Breast epithelium (tissue), 4 donors: ENCODE data around the gene PTPN2. TPM values are rescaled to one million over a fixed set of nuclear protein-coding genes. Genes with fewer than 3 reads are reported as not detected.

ENCODE experiments used
- DNase-seq, 2 donors: peaks; one replicate each; pipeline ENCODE4 v3.0.0-alpha.2; 2019; ENCODE audit warnings: low spot score in 2 of 2
- H3K27ac ChIP-seq, 2 donors: fragments of 200-600 bp; sonication (generic) in 1 of 2; one replicate each; pipeline ENCODE4 v1.5.1; 2016 to 2019; ENCODE audit warnings: mild to moderate bottlenecking in 1 of 2
- H3K27me3 ChIP-seq, 2 donors: fragments of 200-600 bp; sonication (generic) in 1 of 2; one replicate each; pipeline versions ENCODE4 v1.5.1 to v1.6.0; 2017 to 2019; ENCODE audit warnings: control low read depth in 1 of 2, mild to moderate bottlenecking in 1 of 2
- H3K36me3 ChIP-seq: fragments of 200-600 bp; one replicate; pipeline ENCODE4 v1.5.1; 2019
- H3K4me1 ChIP-seq, 2 donors: fragments of 200-600 bp; sonication (generic); one replicate each; pipeline ENCODE4 v1.5.1; 2016 to 2019; ENCODE audit warnings: control low read depth in 1 of 2
- H3K4me3 ChIP-seq, 3 donors: fragments of 200-600 bp; sonication (generic); 1 replicate in 2 of 3; 2 replicates in 1 of 3; pipeline ENCODE4 v1.5.1; 2016 to 2019; ENCODE audit warnings: mild to moderate bottlenecking in 3 of 3, moderate library complexity in 2 of 3
- H3K9me3 ChIP-seq, 2 donors: fragments of 200-600 bp; sonication (generic) in 1 of 2; one replicate each; pipeline ENCODE4 v1.5.1; 2016 to 2019; ENCODE audit warnings: control low read depth in 1 of 2
- POLR2A ChIP-seq: fragments of 450-650 bp; IDR thresholded peaks from one replicate; pipeline ENCODE4 v1.6.1; 2016; ENCODE audit warnings: antibody characterized with exemption, mild to moderate bottlenecking, moderate library complexity
- POLR2AphosphoS5 ChIP-seq, 3 donors: sonication (generic); formaldehyde crosslinking; IDR thresholded peaks; one replicate each; pipeline ENCODE4 v1.6.1; 2017; ENCODE audit warnings: antibody characterized with exemption in 3 of 3
- intact Hi-C: fragments of 100-400 bp; cut with DNase I; formaldehyde crosslinking; loops from one replicate; pipeline ENCODE4 v1.15.1; 2023; ENCODE audit warnings: low total_unique reads
- total RNA-seq, 3 donors: library from RNA; depleted of rRNA; stranded (reverse); fragments of >200 nt; gene quantifications; one replicate each; pipeline ENCODE4 v1.1.0, GENCODE V29; 2016
- TF ChIP-seq, protein P1 (sequence below), 3 donors: fragments of 450-650 bp; IDR thresholded peaks; one replicate each; pipeline ENCODE4 v1.5.1; 2016 to 2017; ENCODE audit warnings: antibody characterized with exemption in 3 of 3, mild to moderate bottlenecking in 3 of 3, moderate library complexity in 3 of 3

The PTPN2 gene
- total RNA-seq, 3 donors from 2014 or later: 38.4 to 57.1 (median 53.7) TPM

DNA sequence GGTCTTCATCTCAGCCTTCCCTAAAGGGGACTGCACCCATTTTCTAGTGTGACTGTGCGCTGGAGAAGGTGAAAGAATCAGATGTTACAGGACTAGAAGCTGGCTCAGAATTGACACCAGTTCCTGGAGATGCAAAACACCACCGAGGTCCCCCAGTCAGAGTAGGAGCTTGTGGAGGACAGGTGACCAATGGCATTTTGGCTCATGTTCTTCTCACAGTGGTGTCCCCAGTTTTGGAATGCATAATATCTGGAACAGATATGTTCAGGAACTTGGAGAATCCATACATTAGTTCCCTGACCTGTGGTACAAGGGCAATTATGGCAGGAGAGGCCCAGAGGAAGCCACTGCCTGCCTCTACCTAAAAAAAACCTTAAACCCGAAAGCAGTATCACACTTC is 114.9 kb downstream of the PTPN2 start:
- no peak for TF ChIP-seq POLR2A
- no peak for TF ChIP-seq POLR2AphosphoS5 (IDR thresholded peaks at IDR 0.05)
- TF ChIP-seq, protein P1, sequence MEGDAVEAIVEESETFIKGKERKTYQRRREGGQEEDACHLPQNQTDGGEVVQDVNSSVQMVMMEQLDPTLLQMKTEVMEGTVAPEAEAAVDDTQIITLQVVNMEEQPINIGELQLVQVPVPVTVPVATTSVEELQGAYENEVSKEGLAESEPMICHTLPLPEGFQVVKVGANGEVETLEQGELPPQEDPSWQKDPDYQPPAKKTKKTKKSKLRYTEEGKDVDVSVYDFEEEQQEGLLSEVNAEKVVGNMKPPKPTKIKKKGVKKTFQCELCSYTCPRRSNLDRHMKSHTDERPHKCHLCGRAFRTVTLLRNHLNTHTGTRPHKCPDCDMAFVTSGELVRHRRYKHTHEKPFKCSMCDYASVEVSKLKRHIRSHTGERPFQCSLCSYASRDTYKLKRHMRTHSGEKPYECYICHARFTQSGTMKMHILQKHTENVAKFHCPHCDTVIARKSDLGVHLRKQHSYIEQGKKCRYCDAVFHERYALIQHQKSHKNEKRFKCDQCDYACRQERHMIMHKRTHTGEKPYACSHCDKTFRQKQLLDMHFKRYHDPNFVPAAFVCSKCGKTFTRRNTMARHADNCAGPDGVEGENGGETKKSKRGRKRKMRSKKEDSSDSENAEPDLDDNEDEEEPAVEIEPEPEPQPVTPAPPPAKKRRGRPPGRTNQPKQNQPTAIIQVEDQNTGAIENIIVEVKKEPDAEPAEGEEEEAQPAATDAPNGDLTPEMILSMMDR (IDR thresholded peaks at IDR 0.05): no peak
- no peaks in the 10 kb centered on the region for H3K4me1 ChIP-seq
- H3K27me3 ChIP-seq: no peaks in the 10 kb centered on the region
- H3K36me3 ChIP-seq: no peaks in the 10 kb centered on the region
- no peak for DNase-seq
- no peak overlapping the region for H3K4me3 ChIP-seq
- H3K9me3 ChIP-seq: no peaks in the 10 kb centered on the region
- H3K27ac ChIP-seq: no peak overlapping the region
- intact Hi-C loops: no loop called here

DNA sequence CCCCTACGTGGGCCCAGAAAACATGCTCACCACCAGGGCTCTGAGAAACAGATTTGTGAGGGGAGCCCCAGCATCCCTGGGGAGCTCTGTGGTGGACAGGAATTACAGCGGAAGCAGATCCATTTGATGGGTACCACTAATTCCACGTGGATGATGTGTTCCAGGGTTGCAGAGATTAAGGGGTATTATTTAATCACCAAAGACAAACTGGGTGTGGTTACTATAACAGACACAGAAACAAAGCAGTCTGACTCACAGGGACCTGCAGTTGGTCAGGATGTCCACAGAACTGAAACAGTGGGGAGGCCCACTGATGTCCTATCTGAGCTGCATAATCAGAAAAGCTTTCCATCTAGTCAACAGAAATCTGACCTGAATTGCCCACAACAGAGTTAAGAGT is 115.4 kb downstream of the PTPN2 start:
- Histone ChIP-seq H3K27me3 (no peaks in the 10 kb centered on the region), H3K4me1 (no peaks in the 10 kb centered on the region), H3K36me3 (no peaks in the 10 kb centered on the region), H3K4me3 (no peak overlapping the region), H3K9me3 (no peaks in the 10 kb centered on the region), H3K27ac (no peak overlapping the region)
- intact Hi-C loops: no loop called here
- TF ChIP-seq, protein P1 (IDR thresholded peaks at IDR 0.05): no peak
- TF ChIP-seq POLR2AphosphoS5 (IDR thresholded peaks at IDR 0.05) (no peak), POLR2A (no peak)
- DNase-seq: no peak

DNA sequence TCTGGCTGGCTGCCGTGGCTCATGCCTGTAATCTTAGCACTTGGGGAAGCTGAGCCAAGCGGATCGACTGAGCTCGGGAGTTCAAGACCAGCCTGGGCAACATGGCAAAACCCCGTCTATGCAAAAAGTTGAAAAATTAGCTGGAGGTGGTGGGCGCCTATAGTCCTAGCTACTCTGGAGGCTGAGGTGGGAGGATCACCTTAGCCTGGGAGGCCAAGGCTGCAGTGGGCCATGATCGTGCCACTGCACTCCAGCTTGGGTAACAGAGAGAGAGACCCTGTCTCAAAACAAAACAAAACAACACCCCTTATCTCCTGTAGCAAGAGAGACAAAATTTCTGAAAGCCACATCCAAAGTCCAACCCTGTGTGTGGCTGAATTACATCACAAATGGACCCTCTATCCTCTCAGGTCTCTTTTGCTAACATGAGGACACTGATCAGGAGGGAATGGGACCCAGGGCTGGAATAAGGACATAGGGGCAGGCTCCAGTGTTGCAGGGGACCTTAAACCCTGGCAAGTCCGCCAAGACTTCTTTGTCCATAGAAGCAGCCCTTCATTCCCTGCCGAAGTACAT is 116.4 kb downstream of the PTPN2 start:
- TF ChIP-seq, protein P1 (IDR thresholded peaks at IDR 0.05): no peak
- TF ChIP-seq POLR2A (no peak), POLR2AphosphoS5 (IDR thresholded peaks at IDR 0.05) (no peak)
- H3K36me3 ChIP-seq: no peaks in the 10 kb centered on the region
- H3K4me1 ChIP-seq: no peaks in the 10 kb centered on the region
- DNase-seq: no peak
- no peak overlapping the region for H3K4me3 ChIP-seq
- intact Hi-C loops: no loop called here
- no peak overlapping the region for H3K27ac ChIP-seq
- no peaks in the 10 kb centered on the region for H3K27me3 ChIP-seq
- H3K9me3 ChIP-seq: no peaks in the 10 kb centered on the region

DNA sequence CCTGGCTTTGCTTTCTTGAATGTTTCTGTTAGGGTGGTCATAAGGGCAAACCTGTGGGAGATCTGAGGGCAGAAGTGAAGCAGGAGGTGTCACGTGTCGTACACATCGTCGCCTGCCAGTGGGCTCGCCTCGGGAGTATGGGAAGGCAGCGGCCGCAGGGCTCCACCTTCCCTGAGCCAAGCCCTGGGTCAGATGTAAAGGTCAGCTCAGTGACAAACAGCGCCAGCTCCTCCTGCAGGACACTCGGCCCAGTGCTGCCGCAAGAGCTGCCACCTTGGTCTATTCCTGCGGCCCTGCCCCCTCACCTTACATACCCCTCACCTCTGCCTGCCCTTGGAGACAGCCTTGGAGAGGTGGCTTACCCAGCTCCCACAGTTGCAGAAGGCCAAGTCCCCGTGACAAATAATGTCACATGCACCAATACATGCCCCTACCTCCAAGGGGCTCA is 117.0 kb downstream of the PTPN2 start:
- Histone ChIP-seq H3K36me3 (no peaks in the 10 kb centered on the region), H3K27me3 (no peaks in the 10 kb centered on the region), H3K4me1 (no peaks in the 10 kb centered on the region), H3K9me3 (no peaks in the 10 kb centered on the region), H3K4me3 (no peak overlapping the region), H3K27ac (no peak overlapping the region)
- no peak for DNase-seq
- no peak for TF ChIP-seq POLR2A
- TF ChIP-seq POLR2AphosphoS5 (IDR thresholded peaks at IDR 0.05): no peak
- TF ChIP-seq, protein P1 (IDR thresholded peaks at IDR 0.05): no peak
- intact Hi-C loops: no loop called here

DNA sequence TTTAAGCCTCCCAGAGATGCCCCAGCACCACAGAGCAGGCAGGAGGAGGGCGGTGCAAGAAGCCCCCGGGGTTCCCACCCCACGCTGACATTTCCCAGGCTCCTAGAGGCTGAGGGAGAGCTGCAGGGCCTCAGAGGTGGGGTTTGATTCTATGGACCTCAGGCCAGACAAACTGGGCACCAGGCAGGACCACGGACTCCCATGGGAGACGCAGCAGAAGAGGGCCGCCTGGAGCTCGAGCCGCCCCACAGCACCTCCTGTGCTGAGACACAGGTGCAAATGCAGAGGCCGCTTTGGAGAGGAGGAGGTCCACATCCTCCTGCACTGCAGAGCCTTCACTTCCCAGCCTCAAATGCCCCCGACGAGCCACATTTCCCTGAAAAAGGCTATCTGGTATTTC is 118.5 kb downstream of the PTPN2 start:
- Histone ChIP-seq H3K27me3 (no peaks in the 10 kb centered on the region), H3K36me3 (no peaks in the 10 kb centered on the region), H3K9me3 (no peaks in the 10 kb centered on the region), H3K4me1 (no peaks in the 10 kb centered on the region), H3K4me3 (no peak overlapping the region), H3K27ac (no peak overlapping the region)
- intact Hi-C loops: no loop called here
- TF ChIP-seq POLR2AphosphoS5 (IDR thresholded peaks at IDR 0.05): no peak
- TF ChIP-seq POLR2A: no peak
- TF ChIP-seq, protein P1 (IDR thresholded peaks at IDR 0.05): no peak
- no peak for DNase-seq
